GM12891 (cell line): ENCODE data around the gene ZNF655.
"Not testable (repeated sequence)": the region's sequence is repeated elsewhere in the genome, so short reads cannot be mapped to it uniquely, and the experiment has no call there.

Source experiments
- DNase-seq: peaks from one replicate; pipeline ENCODE4 v3.0.0; 2011; ENCODE audit warnings: low spot score; ENCODE audit not compliant: insufficient read length
- FAIRE-seq: peaks from 2 replicates; lab custom pipeline; 2011; peaks lifted over from hg19 to GRCh38; lab: Jason Lieb, UNC
- PAX5 ChIP-seq: IDR thresholded peaks from 2 replicates; pipeline ENCODE4 v1.6.1; 2011; ENCODE audit warnings: low read length, moderate library complexity, mild to moderate bottlenecking; ENCODE audit not compliant: insufficient read depth, severe bottlenecking
- POLR2A ChIP-seq: IDR thresholded peaks from 2 replicates; pipeline ENCODE4 v1.6.1; 2011; ENCODE audit warnings: low read depth, low read length, control low read depth
- POLR2AphosphoS5 ChIP-seq: IDR thresholded peaks from 2 replicates; pipeline ENCODE4 v1.6.1; 2011; ENCODE audit warnings: low read depth, low read length, control low read depth
- POU2F2 ChIP-seq: IDR thresholded peaks from 2 replicates; pipeline ENCODE4 v1.6.1; 2011; ENCODE audit warnings: low read depth, mild to moderate bottlenecking, control low read depth, low read length, moderate library complexity
- SPI1 ChIP-seq: IDR thresholded peaks from 2 replicates; pipeline ENCODE4 v1.6.1; 2011; ENCODE audit warnings: low read depth, low read length, control low read depth
- TAF1 ChIP-seq: IDR thresholded peaks from 2 replicates; pipeline ENCODE4 v1.6.1; 2011; ENCODE audit warnings: low read depth, low read length, control low read depth

The ZNF655 gene

GRCh38 chr7:99559175-99559915 is 903 bp downstream of the ZNF655 start:
- FAIRE-seq (no peak), DNase-seq (no peak)
- TF ChIP-seq SPI1 (no peak), POU2F2 (no peak), TAF1 (no peak), POLR2AphosphoS5 (no peak), PAX5 (no peak), POLR2A (no peak)

GRCh38 chr7:99560834-99561736 is 2.6 kb downstream of the ZNF655 start:
- DNase-seq (no peak), FAIRE-seq (no peak)
- TF ChIP-seq SPI1 (peak; percentile 64), POU2F2 (no peak)

GRCh38 chr7:99561737-99562051 is 3.3 kb downstream of the ZNF655 start:
- DNase-seq: no peak
- TF ChIP-seq SPI1 (no peak), POU2F2 (no peak), POLR2AphosphoS5 (0 out of 2 replicates have a peak, but pooled peaks have one; percentile 16), POLR2A (no peak)
- no peak for FAIRE-seq

GRCh38 chr7:99562114-99562784 is 3.8 kb downstream of the ZNF655 start:
- TF ChIP-seq PAX5 (no peak), POU2F2 (no peak), TAF1 (no peak), POLR2A (no peak)
- DNase-seq (no peak), FAIRE-seq (no peak)

GRCh38 chr7:99562832-99563231 is 4.4 kb downstream of the ZNF655 start:
- DNase-seq (no peak), FAIRE-seq (no peak)
- TF ChIP-seq TAF1 (no peak), POLR2AphosphoS5 (no peak), SPI1 (no peak), PAX5 (no peak), POLR2A (no peak), POU2F2 (no peak)

- TF ChIP-seq SPI1 (no peak), PAX5 (no peak), POLR2AphosphoS5 (no peak), TAF1 (no peak), POLR2A (no peak), POU2F2 (no peak)
- DNase-seq (no peak), FAIRE-seq (no peak)
Measured at GRCh38 chr7:99563650-99564049, 5.2 kb downstream of the ZNF655 start.

- FAIRE-seq, DNase-seq: not testable (repeated sequence)
Measured at GRCh38 chr7:99568770-99569169, 10.3 kb downstream of the ZNF655 start.

GRCh38 chr7:99571768-99572167 is 13.3 kb downstream of the ZNF655 start:
- TF ChIP-seq POLR2A: no peak
- DNase-seq (no peak), FAIRE-seq (no peak)

GRCh38 chr7:99573257-99573656 is 14.8 kb downstream of the ZNF655 start:
- TF ChIP-seq TAF1: no peak
- TF ChIP-seq POLR2A: peak; percentile 18; the same call in 1 of the 2 replicates
- DNase-seq: no peak
- peak; percentile 16 for FAIRE-seq

- TF ChIP-seq POLR2A (no peak), PAX5 (no peak), POU2F2 (no peak), POLR2AphosphoS5 (no peak), TAF1 (no peak), SPI1 (no peak)
- DNase-seq (no peak), FAIRE-seq (no peak)
Measured at GRCh38 chr7:99576251-99576650, 17.8 kb downstream of the ZNF655 start.
